Activated T-cell treated with anti-CD3 and anti-CD28 coated beads, Interleukin-2, amount 50 U/mL, for 24 hours (primary cell): ENCODE data around the gene SLC35F3.

Source experiments
- DNase-seq: peaks from one replicate; pipeline ENCODE4 v3.0.0-alpha.2; 2020
- H3K27ac Mint-ChIP-seq: 2 replicates; pipeline ENCODE4 v1.8.0; 2020; ENCODE audit warnings: mild to moderate bottlenecking, mixed read lengths
- H3K27me3 Mint-ChIP-seq: 2 replicates; pipeline ENCODE4 v1.8.0; 2020; ENCODE audit warnings: mixed read lengths
- H3K36me3 Mint-ChIP-seq: 2 replicates; pipeline ENCODE4 v1.8.0; 2020; ENCODE audit warnings: low read depth, mixed read lengths
- H3K4me1 Mint-ChIP-seq: 2 replicates; pipeline ENCODE4 v1.8.0; 2020; ENCODE audit warnings: low read depth, mixed read lengths
- H3K4me3 Mint-ChIP-seq: 2 replicates; pipeline ENCODE4 v1.8.0; 2020; ENCODE audit warnings: mild to moderate bottlenecking, moderate library complexity, mixed read lengths
- H3K9me3 Mint-ChIP-seq: 2 replicates; pipeline ENCODE4 v1.8.0; 2020; ENCODE audit warnings: mixed read lengths

Gene SLC35F3

DNA sequence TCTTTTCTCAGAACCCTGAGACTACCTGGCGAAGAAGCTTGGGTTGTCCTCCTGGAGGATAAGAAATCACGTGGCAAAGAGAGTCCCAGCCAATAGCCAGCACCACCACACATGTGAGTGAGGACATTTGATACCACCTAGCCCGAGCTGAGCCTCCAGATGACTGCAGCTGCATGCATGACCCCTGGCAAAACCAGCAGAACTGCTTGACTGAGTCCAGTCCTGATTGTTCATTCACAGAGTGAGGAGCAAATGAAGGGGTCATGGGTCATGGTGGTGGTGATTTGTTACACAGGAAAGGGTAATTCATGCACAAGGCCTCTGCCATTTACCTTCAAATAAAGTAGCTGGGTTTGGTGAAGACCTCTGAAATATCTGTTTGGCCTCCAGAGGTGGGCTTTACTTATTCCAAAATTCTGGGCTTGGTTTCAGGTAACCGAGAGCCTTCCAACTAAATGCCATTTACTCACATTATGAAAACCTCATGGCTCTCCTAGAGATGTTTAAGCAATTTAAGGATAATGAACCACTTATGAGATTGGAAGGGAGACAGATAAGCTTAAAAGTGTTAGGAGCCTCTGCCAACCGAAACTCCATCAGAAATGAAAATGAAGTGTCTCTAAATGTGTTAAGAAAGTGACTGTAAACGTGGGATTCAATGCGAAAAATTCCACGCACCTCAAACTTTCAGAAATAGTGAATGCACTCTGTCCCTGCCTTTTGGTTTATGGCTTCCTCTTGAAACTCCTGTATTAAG is 163.3 kb downstream of the SLC35F3 start:
- no peak overlapping the region for H3K4me3 Mint-ChIP-seq
- peaks cover 6% of the 10 kb centered on the region for H3K27me3 Mint-ChIP-seq
- H3K36me3 Mint-ChIP-seq: no peaks in the 10 kb centered on the region
- no peak for DNase-seq
- no peak overlapping the region for H3K27ac Mint-ChIP-seq
- no peaks in the 10 kb centered on the region for H3K4me1 Mint-ChIP-seq
- no peaks in the 10 kb centered on the region for H3K9me3 Mint-ChIP-seq

DNA sequence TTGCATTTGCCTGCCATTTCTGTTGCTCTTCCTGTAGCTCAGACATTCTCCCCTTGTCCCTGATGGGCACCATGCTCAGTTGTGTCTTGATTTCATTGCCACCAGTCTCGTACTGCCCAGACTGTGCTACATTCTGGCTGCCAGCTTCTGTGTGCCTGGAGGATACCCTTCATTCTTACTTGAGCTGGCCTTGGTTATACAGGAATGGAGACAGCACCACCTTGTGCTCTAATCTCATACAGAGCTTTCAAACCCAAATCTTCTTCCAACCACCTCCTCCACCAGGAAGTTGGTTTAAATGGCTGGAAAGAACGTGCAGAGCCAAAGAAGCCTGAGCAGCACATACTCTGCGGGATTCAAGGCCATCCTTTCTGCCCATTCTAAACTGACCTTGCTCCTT is 165.3 kb downstream of the SLC35F3 start:
- Mint-ChIP-seq H3K36me3 (no peaks in the 10 kb centered on the region), H3K9me3 (no peaks in the 10 kb centered on the region), H3K27me3 (peaks cover 15% of the 10 kb centered on the region), H3K27ac (no peak overlapping the region), H3K4me3 (no peak overlapping the region), H3K4me1 (no peaks in the 10 kb centered on the region)
- DNase-seq: no peak

DNA sequence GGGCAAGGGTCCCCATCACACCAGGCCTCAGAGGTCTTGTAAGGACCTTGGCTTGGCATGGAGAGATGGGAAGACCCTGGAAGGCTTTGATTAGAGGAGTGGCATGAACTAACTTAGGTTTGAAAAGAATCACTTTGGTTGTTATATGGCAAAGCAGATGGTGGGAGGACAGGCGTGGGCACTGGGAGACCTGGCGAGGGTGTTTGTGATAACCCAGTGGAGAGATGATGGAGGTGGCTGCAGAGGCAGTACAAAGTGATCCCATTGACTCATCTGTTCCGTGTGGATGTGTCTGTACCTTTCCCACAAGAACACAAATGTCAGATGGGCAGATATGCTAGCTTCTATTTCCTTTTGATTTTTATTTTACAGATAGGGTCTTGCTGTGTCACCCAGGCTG is 168.3 kb downstream of the SLC35F3 start:
- Mint-ChIP-seq H3K4me1 (no peaks in the 10 kb centered on the region), H3K36me3 (no peaks in the 10 kb centered on the region), H3K27ac (no peak overlapping the region), H3K9me3 (no peaks in the 10 kb centered on the region), H3K27me3 (peaks cover 13% of the 10 kb centered on the region), H3K4me3 (no peak overlapping the region)
- DNase-seq: no peak

DNA sequence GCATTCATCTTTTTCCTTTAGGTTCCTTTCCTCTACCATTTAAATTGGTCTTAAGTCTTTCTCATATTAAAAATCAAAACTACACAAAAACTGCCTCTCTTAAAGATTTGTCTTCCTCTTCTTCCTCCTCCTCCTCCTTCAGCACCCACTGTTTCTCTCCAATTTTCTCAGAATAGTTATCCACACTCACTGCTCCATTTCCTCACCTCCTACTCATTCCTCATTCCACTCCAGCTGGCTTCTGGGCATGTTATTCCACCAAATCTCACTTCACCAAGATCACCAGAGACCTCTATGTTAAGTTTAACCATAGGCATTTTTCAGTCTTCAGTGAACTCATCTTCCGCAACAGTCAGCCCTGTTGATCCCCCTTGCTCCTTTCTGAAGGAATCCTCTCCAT is 173.7 kb downstream of the SLC35F3 start:
- Mint-ChIP-seq H3K4me1 (no peaks in the 10 kb centered on the region), H3K27me3 (peaks cover 25% of the 10 kb centered on the region), H3K9me3 (no peaks in the 10 kb centered on the region), H3K27ac (no peak overlapping the region), H3K36me3 (no peaks in the 10 kb centered on the region), H3K4me3 (no peak overlapping the region)
- no peak for DNase-seq

DNA sequence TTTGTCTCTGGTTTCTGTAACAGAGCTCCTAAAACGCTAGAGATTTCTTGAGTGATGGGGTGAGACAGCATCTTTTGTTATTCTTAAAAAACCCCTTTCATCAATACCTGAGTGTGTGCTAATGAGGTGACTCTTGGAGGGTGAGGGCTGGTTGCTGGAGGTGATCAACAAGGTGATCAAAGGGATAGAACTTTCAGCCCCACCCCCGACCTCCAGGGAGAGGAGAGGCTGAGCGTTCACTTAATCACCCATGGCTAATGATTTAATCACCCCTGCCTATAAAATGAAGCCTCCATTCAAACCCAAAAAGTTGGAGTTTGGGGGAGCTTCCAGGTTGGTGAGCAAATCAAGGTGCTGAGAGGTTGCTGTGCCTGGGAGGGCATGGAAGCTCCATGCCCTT is 175.4 kb downstream of the SLC35F3 start:
- Mint-ChIP-seq H3K4me1 (no peaks in the 10 kb centered on the region), H3K27ac (no peak overlapping the region), H3K9me3 (no peaks in the 10 kb centered on the region), H3K36me3 (no peaks in the 10 kb centered on the region), H3K27me3 (peaks cover 20% of the 10 kb centered on the region), H3K4me3 (no peak overlapping the region)
- DNase-seq: no peak

DNA sequence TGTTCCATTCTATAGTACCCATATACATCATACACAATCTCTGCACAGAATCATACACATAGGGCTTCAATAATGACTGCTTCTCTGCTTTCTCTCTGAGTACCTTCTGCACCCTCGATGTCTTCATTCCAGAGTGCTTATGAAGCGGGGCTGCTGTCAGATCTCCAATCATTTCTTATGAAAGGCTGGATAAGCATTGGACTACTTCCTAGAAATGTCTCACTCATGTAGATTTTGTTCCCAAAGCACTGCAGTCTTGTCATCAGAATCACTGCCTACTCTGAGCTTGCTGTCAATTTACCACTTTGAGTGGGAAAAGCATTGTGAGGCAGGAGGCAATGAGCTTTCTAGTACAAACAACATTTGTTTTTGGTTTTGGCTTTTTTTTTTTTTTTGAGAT is 179.0 kb downstream of the SLC35F3 start:
- H3K4me1 Mint-ChIP-seq: no peaks in the 10 kb centered on the region
- no peak overlapping the region for H3K27ac Mint-ChIP-seq
- no peaks in the 10 kb centered on the region for H3K9me3 Mint-ChIP-seq
- no peak for DNase-seq
- no peak overlapping the region for H3K4me3 Mint-ChIP-seq
- peaks cover 16% of the 10 kb centered on the region for H3K27me3 Mint-ChIP-seq
- H3K36me3 Mint-ChIP-seq: no peaks in the 10 kb centered on the region

DNA sequence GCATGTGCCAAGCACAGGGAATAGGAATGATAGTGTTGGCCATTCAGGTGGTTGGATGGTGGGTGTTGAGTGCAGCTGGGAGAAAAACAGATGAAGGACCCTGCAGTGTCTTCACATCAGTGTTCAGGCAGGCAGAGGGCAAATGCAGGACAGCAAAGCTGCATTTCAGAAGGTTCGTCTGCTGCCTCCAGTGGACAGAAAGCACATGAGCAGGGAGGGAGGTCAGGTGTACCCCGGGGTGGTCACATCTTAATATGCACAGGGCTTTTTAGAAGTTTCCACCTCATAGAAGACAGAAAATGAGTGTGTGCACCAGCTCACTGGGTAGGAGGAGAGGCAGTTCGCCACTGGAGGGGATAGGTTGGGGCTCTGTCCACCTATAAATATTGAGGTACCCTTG is 184.9 kb downstream of the SLC35F3 start:
- peaks cover 2% of the 10 kb centered on the region for H3K9me3 Mint-ChIP-seq
- no peaks in the 10 kb centered on the region for H3K36me3 Mint-ChIP-seq
- no peak for DNase-seq
- peaks cover 30% of the 10 kb centered on the region for H3K27me3 Mint-ChIP-seq
- H3K27ac Mint-ChIP-seq: no peak overlapping the region
- no peaks in the 10 kb centered on the region for H3K4me1 Mint-ChIP-seq
- H3K4me3 Mint-ChIP-seq: no peak overlapping the region

DNA sequence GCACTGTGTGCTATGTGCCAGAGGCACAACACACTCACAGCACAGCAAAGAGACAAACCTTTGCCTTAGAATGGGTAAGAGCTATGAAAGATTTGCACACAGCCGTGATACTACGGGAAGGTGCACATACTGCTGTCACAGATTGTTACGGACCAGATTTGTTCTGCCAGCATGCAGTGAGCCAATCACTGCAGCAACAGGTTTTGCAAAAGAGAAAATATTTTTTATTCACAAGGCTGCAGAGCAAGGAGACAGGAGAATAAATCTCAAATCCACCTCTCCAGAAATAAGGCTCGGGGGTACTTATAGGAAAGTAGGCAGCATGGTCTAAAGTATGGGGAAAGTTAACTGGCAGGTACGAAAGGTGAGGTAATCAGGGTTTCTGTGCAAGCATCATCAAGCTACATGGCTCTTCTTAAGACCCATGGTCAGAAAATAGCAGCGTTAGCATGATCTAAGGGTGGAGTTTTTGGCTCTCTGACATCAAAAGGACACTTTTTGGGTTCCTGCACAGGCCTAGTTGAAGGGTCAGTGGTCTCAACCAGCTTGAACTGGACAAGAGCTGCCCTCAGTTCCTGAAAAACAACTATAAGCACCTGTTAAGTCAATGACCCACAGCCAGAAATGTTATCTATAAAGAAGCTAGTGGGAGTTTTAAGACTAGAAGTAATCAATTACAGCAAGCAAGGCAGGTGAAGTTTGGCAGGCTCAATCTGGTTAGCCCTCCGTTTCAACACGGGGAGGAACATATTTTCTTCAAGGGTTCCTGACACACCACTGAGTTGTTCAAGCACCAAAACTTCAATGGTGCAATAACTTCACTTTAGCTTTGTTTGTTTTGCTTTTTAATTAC is 186.0 kb downstream of the SLC35F3 start:
- Mint-ChIP-seq H3K27me3 (peaks cover 26% of the 10 kb centered on the region), H3K9me3 (peaks cover 2% of the 10 kb centered on the region), H3K27ac (no peak overlapping the region), H3K36me3 (no peaks in the 10 kb centered on the region), H3K4me1 (no peaks in the 10 kb centered on the region), H3K4me3 (no peak overlapping the region)
- DNase-seq: no peak

DNA sequence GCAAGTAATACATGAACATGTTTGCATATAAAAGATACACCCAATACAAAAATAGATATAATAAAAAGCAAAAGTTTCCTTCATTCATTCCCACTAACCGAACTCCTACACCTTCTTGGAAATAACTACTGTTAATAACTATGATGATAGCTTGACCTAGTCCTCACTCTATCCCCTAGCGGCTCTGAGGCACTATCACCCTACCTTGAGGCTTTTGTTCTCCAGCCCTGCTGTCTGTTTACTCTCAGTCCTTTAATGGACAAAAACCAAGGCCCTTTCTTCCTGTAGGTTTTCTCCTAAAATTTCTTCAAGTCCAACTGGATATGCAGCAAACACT is 186.6 kb downstream of the SLC35F3 start:
- Mint-ChIP-seq H3K27me3 (peaks cover 26% of the 10 kb centered on the region), H3K36me3 (no peaks in the 10 kb centered on the region), H3K4me1 (no peaks in the 10 kb centered on the region), H3K4me3 (no peak overlapping the region), H3K9me3 (peaks cover 2% of the 10 kb centered on the region), H3K27ac (no peak overlapping the region)
- no peak for DNase-seq

DNA sequence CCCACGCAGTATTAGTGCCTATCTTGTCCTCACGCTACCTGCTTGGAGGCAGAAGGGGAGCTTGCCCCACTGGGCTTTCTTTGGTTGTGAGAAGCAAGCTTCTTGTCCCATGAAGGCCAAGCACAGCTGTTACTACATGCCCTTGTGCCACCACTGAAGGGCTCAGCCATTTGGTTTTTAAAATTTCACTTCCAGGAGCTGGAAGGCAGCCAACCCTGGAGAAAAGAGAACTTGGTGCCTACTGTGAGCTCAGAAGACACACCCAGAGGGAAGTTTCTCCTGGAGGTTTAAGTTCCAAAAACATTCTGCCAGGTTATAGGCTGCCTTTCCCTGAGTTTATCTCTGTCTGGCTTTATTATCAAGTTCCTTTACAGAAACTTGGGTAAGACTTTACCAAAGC is 187.4 kb downstream of the SLC35F3 start:
- no peaks in the 10 kb centered on the region for H3K4me1 Mint-ChIP-seq
- H3K36me3 Mint-ChIP-seq: no peaks in the 10 kb centered on the region
- H3K9me3 Mint-ChIP-seq: peaks cover 2% of the 10 kb centered on the region
- no peak overlapping the region for H3K27ac Mint-ChIP-seq
- H3K27me3 Mint-ChIP-seq: peaks cover 28% of the 10 kb centered on the region
- no peak overlapping the region for H3K4me3 Mint-ChIP-seq
- no peak for DNase-seq

DNA sequence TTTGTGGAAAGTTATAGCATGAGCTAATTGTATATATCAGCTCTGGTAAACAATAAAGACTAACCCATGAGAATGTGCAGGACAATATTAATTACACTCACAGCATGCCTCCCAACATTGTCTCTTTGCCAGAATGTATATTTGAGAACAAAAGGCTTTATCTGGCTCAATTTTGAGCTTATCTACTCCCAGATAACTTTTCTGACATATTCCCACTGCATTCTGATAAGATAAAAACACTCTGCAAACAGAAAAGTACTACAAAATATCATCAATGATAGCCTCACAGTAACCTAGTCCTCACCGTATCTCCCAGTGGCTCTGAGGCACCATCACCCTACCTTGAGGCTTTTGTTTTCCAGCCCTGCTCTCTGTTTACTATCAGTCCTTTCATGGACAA is 188.6 kb downstream of the SLC35F3 start:
- Mint-ChIP-seq H3K4me3 (no peak overlapping the region), H3K27me3 (peaks cover 28% of the 10 kb centered on the region), H3K36me3 (no peaks in the 10 kb centered on the region), H3K9me3 (peaks cover 2% of the 10 kb centered on the region), H3K27ac (no peak overlapping the region), H3K4me1 (no peaks in the 10 kb centered on the region)
- no peak for DNase-seq

DNA sequence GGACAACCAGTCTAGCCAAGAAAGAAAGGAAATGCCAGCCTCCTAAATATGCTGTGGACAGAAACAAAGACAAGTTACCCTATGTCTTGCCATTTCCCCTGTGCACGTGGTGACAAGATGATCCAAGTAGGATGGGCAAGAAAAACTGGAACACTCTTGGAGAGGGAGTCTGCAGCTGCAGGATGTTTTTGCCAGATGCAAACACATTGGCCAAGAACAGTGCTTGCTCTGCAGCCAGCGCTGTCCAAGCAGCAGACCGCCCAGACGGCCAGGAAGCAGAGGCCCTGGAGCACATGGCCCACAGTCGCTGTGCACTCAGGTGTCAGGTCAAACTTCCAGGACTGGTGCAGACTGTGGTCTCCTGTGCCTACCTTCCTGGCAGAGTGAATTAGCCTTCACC is 189.3 kb downstream of the SLC35F3 start:
- Mint-ChIP-seq H3K9me3 (peaks cover 2% of the 10 kb centered on the region), H3K36me3 (no peaks in the 10 kb centered on the region), H3K27ac (no peak overlapping the region), H3K4me1 (no peaks in the 10 kb centered on the region), H3K4me3 (no peak overlapping the region), H3K27me3 (peaks cover 28% of the 10 kb centered on the region)
- DNase-seq: no peak

DNA sequence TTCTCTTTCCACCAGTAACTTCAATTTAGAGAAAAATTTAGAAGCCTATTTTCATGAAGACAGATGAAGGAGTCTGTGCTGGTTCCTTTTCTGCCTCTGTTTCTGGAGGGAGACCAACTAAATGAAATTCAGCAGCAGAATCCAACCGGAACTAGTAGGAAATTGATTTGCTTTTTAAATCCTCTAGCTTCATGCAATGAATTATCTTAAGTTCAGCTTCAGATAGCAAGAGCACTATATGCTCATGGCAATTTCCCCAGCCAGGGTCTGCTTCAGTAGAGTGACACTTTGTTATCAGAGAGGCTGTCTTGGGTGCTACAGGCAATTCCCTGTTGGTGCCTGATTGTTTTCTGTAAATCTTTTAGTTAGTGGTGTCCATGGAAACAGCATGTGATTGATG is 189.7 kb downstream of the SLC35F3 start:
- no peak for DNase-seq
- Mint-ChIP-seq H3K4me1 (no peaks in the 10 kb centered on the region), H3K27me3 (peaks cover 26% of the 10 kb centered on the region), H3K27ac (no peak overlapping the region), H3K4me3 (no peak overlapping the region), H3K36me3 (no peaks in the 10 kb centered on the region), H3K9me3 (peaks cover 2% of the 10 kb centered on the region)

DNA sequence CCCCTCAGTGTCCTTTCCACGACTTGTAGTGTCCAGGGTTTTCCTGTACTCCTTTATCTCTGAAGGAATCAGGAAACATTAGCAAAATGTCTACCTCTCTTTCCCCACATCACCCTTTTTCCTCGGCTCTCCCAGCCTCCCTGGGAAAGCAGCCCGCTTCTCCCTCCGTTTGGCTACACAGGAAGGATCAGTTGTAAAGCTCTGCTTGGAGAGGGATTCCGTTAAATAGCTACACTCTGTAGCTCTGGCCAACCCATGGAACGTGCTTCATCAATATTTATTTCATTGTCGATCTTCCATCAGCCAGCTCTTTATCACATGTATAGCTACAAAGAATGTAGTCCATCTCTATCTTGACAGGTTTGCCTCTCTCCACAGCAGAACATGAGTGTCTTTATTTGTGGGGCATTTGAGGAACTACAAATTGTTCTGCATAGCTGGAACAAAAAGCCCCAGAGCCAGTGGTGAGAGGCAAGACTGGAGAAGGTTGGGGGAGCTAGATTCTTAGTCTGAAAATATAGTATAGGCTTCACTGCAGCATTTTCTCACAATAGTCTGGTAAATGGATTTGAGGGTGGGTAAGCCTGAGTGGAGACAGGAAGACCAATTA is 191.8 kb downstream of the SLC35F3 start:
- no peak for DNase-seq
- H3K27me3 Mint-ChIP-seq: peaks cover 21% of the 10 kb centered on the region
- H3K9me3 Mint-ChIP-seq: no peaks in the 10 kb centered on the region
- no peak overlapping the region for H3K27ac Mint-ChIP-seq
- H3K4me3 Mint-ChIP-seq: no peak overlapping the region
- H3K4me1 Mint-ChIP-seq: no peaks in the 10 kb centered on the region
- H3K36me3 Mint-ChIP-seq: no peaks in the 10 kb centered on the region

DNA sequence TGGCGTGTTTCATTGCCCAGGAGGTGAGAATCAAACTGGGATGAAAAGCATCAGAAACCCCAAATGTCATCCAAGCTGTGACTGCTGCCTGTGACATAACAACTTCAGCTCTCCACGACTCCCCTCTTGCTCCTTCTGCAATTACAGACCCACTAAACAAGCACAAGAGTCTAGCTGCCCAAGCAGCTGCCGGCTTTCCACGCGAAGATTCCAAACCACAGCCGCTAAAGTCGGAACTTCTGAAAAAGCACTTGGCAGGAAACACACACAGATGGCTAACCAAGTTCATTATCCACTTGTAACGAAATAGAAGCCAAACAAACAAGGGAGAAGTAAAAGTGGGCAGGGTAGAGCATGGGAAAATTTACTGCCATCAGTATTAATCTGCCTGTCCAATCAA is 198.1 kb downstream of the SLC35F3 start:
- H3K27ac Mint-ChIP-seq: no peak overlapping the region
- DNase-seq: no peak
- H3K9me3 Mint-ChIP-seq: no peaks in the 10 kb centered on the region
- no peaks in the 10 kb centered on the region for H3K4me1 Mint-ChIP-seq
- H3K36me3 Mint-ChIP-seq: no peaks in the 10 kb centered on the region
- no peak overlapping the region for H3K4me3 Mint-ChIP-seq
- peaks cover 25% of the 10 kb centered on the region for H3K27me3 Mint-ChIP-seq
